Vagina (tissue), 2 donors: ENCODE data around the gene PPP6R2. TPM values are rescaled to one million over a fixed set of nuclear protein-coding genes. Genes with fewer than 3 reads are reported as not detected.
"Not testable (repeated sequence)": the region's sequence is repeated elsewhere in the genome, so short reads cannot be mapped to it uniquely, and the experiment has no call there.

ENCODE experiments used
- DNase-seq, 2 donors: peaks; one replicate each; pipeline ENCODE4 v3.0.0-alpha.2; 2017; ENCODE audit errors: extremely low spot score in 2 of 2
- H3K27ac ChIP-seq: fragments of 200-600 bp; sonication (generic); one replicate; pipeline ENCODE4 v1.5.1; 2019
- H3K27me3 ChIP-seq: fragments of 200-600 bp; sonication (generic); one replicate; pipeline ENCODE4 v1.5.1; 2019
- H3K36me3 ChIP-seq, 2 donors: fragments of 200-600 bp; sonication (generic); one replicate each; pipeline ENCODE4 v1.5.1; 2017 to 2019
- H3K4me1 ChIP-seq: fragments of 200-600 bp; sonication (generic); one replicate; pipeline ENCODE4 v1.5.1; 2019
- H3K4me3 ChIP-seq, 2 donors: fragments of 200-600 bp; sonication (generic); 1 replicate in 1 of 2; 2 replicates in 1 of 2; pipeline ENCODE4 v1.5.1; 2016 to 2019
- H3K9me3 ChIP-seq: fragments of 200-600 bp; sonication (generic); one replicate; pipeline ENCODE4 v1.5.1; 2019
- POLR2A ChIP-seq, 2 donors: fragments of 450-650 bp; IDR thresholded peaks; one replicate each; pipeline ENCODE4 v1.6.1; 2017; ENCODE audit warnings: antibody characterized with exemption in 2 of 2, mild to moderate bottlenecking in 2 of 2, moderate library complexity in 2 of 2
- POLR2AphosphoS5 ChIP-seq, 2 donors: sonication (generic); formaldehyde crosslinking; IDR thresholded peaks; one replicate each; pipeline ENCODE4 v1.9.0; 2017; ENCODE audit warnings: antibody characterized with exemption in 2 of 2, mild to moderate bottlenecking in 2 of 2, low read depth in 1 of 2; ENCODE audit not compliant: insufficient read depth in 1 of 2
- intact Hi-C: fragments of 100-400 bp; cut with DNase I; formaldehyde crosslinking; loops from one replicate; pipeline ENCODE4 v1.15.1; 2023
- total RNA-seq: library from RNA; depleted of rRNA; stranded (reverse); fragments of >200 nt; gene quantifications from one replicate; pipeline ENCODE4 v1.2.3, GENCODE V29; 2016
- TF ChIP-seq, protein P1 (sequence below), 3 experiments: fragments of 450-650 bp in 2 of 3; fragments of 200-600 bp in 1 of 3; sonication (generic) in 1 of 3; IDR thresholded peaks; one replicate each; pipeline ENCODE4 v1.5.1; 2017 to 2019; ENCODE audit warnings: antibody characterized with exemption in 3 of 3, mild to moderate bottlenecking in 2 of 3, moderate library complexity in 2 of 3

The PPP6R2 gene
- total RNA-seq, 1 donor from 2014 or later: 49.1 TPM

DNA sequence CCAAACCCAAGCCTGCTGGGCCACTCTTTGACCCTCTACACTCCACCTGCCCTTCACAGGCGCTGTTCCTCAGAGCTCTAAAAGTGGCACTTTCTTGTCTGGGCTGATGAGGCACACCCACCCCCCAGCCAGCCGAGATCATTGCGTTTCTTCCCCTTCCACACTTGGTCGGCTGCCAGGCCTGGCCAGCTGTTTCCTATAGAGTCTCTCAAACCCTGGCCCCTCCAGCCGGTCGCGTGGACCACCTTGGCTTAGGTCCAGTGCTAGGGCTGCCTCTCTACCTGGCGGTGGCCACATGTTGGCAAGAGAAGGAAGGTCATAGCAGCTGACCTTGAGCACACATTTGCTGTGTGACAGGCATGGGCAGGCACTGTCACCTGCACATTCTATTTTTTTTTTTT, 60.6 kb downstream of the PPP6R2 start:
- DNase-seq: no peak
- H3K36me3 ChIP-seq: peaks cover 0 to 13% of the 10 kb centered on the region in 2 donors
- no peaks in the 10 kb centered on the region for H3K9me3 ChIP-seq

DNA sequence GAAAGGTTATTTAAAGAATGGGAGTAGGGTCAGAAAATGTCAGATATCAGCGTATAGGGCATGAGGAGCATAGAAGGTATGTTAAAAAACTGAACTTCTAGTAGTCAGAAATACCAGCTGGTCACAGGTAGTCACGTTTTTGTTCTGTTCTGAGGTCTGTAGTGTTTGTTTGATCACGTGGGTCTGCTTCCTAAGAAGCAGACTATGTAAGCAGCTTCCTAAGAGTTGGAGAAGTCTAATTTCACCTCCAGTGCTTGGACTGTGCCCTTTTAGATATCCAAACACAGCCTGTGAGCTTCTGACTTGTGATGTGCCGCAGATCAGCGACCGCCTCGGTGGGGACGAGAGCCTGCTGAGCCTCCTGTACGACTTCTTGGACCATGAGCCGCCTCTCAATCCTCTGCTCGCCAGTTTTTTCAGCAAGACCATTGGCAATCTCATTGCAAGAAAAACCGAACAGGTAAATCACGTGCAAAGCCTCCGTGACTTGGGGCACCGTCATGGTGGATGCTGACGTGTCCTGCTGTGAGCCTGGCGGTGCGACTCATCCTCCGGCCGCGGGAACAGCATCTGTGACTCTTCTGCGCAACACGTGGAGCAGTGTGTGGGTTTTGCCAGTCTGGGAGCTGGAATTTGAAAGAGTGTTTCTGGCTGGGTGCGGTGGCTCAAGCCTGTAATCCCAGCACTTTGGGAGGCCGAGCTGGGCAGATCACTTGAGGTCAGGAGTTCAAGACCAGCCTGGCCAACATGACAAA, 63.5 kb downstream of the PPP6R2 start:
- TF ChIP-seq, protein P1, sequence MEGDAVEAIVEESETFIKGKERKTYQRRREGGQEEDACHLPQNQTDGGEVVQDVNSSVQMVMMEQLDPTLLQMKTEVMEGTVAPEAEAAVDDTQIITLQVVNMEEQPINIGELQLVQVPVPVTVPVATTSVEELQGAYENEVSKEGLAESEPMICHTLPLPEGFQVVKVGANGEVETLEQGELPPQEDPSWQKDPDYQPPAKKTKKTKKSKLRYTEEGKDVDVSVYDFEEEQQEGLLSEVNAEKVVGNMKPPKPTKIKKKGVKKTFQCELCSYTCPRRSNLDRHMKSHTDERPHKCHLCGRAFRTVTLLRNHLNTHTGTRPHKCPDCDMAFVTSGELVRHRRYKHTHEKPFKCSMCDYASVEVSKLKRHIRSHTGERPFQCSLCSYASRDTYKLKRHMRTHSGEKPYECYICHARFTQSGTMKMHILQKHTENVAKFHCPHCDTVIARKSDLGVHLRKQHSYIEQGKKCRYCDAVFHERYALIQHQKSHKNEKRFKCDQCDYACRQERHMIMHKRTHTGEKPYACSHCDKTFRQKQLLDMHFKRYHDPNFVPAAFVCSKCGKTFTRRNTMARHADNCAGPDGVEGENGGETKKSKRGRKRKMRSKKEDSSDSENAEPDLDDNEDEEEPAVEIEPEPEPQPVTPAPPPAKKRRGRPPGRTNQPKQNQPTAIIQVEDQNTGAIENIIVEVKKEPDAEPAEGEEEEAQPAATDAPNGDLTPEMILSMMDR (IDR thresholded peaks at IDR 0.05): no peak
- TF ChIP-seq POLR2AphosphoS5 (IDR thresholded peaks at IDR 0.05; ENCODE audit: insufficient read depth in 1 of 2, low read depth in 1 of 2): no peak
- no peak for TF ChIP-seq POLR2A (IDR thresholded peaks at IDR 0.05)
- Histone ChIP-seq H3K4me1 (peaks cover 15% of the 10 kb centered on the region), H3K27me3 (no peaks in the 10 kb centered on the region), H3K36me3 (peaks cover 0 to 18% of the 10 kb centered on the region in 2 donors), H3K4me3 (no peak overlapping the region), H3K27ac (no peak overlapping the region), H3K9me3 (no peaks in the 10 kb centered on the region)
- DNase-seq: no peak
- intact Hi-C loops: no loop called here

More for the DNA sequence above, 60.6 kb downstream of the PPP6R2 start:
- peaks cover 17% of the 10 kb centered on the region for H3K4me1 ChIP-seq
- H3K4me3 ChIP-seq: no peak overlapping the region
- intact Hi-C loops: no loop called here
- no peak overlapping the region for H3K27ac ChIP-seq
- H3K27me3 ChIP-seq: no peaks in the 10 kb centered on the region
- TF ChIP-seq, protein P1 (IDR thresholded peaks at IDR 0.05): no peak
- TF ChIP-seq POLR2AphosphoS5 (IDR thresholded peaks at IDR 0.05; ENCODE audit: insufficient read depth in 1 of 2, low read depth in 1 of 2): no peak
- TF ChIP-seq POLR2A (IDR thresholded peaks at IDR 0.05): no peak

DNA sequence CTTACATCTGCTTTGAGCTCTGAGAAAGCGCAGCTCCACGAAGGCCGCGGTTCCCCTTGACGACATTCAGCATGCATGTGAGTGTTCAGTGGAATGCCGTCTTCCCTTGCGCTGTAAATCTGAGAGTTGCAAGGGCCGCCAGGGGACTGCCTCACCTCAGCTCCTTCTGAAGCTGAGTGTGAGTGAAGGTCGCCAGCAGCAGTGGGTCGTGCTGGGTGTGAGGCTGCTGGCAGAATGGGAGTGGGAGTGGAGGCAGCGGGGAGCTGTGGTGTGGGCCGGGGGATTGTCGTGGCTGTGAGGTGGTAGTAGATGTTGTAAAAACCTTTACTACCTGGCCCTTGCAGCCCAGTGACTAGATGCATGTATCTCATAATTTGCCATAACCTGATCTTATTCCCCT, 65.2 kb downstream of the PPP6R2 start:
- no peaks in the 10 kb centered on the region for H3K9me3 ChIP-seq
- DNase-seq: no peak
- intact Hi-C loops: no loop called here
- H3K27ac ChIP-seq: no peak overlapping the region
- H3K27me3 ChIP-seq: no peaks in the 10 kb centered on the region
- TF ChIP-seq, protein P1 (IDR thresholded peaks at IDR 0.05): no peak
- TF ChIP-seq POLR2A (IDR thresholded peaks at IDR 0.05) (no peak), POLR2AphosphoS5 (IDR thresholded peaks at IDR 0.05; ENCODE audit: insufficient read depth in 1 of 2, low read depth in 1 of 2) (no peak)
- no peak overlapping the region for H3K4me3 ChIP-seq
- H3K4me1 ChIP-seq: peaks cover 18% of the 10 kb centered on the region
- peaks cover 0 to 18% of the 10 kb centered on the region in 2 donors for H3K36me3 ChIP-seq

DNA sequence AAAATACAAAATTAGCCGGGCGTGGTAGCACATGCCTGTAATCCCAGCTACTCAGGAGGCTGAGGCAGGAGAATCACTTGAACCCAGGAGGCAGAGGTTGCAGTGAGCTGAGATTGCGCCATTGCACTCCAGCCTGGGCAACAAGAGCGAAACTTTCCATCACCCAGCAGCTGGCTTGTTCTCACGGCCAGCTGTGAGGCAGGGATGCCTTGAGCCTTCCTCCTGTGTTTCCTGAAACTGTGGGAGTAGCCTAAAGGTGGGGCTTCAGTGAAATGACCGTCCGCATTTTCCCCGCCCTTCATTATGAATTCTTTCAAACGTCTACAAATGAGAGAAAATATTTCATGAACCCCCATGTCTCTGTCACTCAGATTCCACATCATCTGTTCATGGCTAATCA, 65.8 kb downstream of the PPP6R2 start:
- H3K9me3 ChIP-seq, H3K4me3 ChIP-seq, intact Hi-C loops, H3K27ac ChIP-seq, H3K27me3 ChIP-seq, DNase-seq: not testable (repeated sequence)
- Histone ChIP-seq H3K4me1 (peaks cover 12% of the 10 kb centered on the region), H3K36me3 (peaks cover 0 to 23% of the 10 kb centered on the region in 2 donors)

DNA sequence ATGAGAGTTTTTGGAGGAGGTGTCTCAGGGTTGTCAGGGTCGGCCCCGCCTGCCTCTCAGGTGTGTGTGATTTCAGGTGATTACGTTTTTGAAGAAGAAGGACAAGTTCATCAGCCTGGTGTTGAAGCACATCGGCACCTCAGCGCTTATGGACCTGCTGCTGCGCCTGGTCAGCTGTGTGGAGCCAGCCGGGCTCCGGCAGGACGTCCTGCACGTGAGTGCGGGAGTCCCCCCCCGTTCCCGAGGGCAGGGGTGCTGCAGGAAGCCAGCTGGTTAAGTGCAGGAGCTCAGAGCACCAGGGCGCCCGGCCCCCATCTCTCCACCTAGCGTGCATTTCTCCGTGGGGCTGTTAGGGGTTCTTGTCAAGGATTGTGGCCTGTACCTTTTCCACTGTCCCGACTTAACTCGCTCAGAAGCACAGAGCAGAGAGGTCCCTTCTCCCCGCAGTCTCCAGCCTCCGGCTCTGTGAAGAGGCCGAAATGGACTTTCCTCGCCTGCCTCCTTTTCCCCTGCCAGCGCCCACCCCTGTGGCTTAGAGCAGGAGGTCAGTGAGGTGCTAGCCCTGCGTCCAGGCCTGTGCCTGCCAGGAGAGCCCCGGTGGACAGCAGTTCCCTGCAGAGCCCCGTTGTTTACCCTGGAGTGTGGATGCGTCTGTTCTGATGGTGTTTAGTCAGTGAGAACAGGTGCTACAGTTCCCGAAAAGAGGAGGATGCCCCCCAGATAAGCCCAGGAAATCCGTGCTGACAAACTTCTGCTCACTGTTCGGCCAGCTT, 71.5 kb downstream of the PPP6R2 start:
- no peaks in the 10 kb centered on the region for H3K9me3 ChIP-seq
- H3K4me3 ChIP-seq: no peak overlapping the region
- no peaks in the 10 kb centered on the region for H3K27me3 ChIP-seq
- DNase-seq: peak in 1 of 2 donors; percentile 84
- peaks cover 0 to 59% of the 10 kb centered on the region in 2 donors for H3K36me3 ChIP-seq
- H3K4me1 ChIP-seq: peaks cover 12% of the 10 kb centered on the region
- TF ChIP-seq, protein P1 (IDR thresholded peaks at IDR 0.05): no peak
- TF ChIP-seq POLR2AphosphoS5 (IDR thresholded peaks at IDR 0.05; ENCODE audit: insufficient read depth in 1 of 2, low read depth in 1 of 2) (no peak), POLR2A (IDR thresholded peaks at IDR 0.05) (no peak)
- intact Hi-C loops: no loop called here
- H3K27ac ChIP-seq: no peak overlapping the region
